C4-2B (cell line): ENCODE results near the gene SSBP2.

ENCODE experiments used
- H3K27ac ChIP-seq: fragments of 450-650 bp; 2 replicates; pipeline ENCODE4 v1.5.1; 2017
- CTCF ChIP-seq: fragments of 450-650 bp; conservative IDR thresholded peaks from 2 replicates; pipeline ENCODE4 v1.5.1; 2017; ENCODE audit warnings: mild to moderate bottlenecking
- ZFX ChIP-seq: fragments of 450-650 bp; IDR thresholded peaks from 2 replicates; pipeline ENCODE4 v1.6.1; 2017

Gene SSBP2

DNA sequence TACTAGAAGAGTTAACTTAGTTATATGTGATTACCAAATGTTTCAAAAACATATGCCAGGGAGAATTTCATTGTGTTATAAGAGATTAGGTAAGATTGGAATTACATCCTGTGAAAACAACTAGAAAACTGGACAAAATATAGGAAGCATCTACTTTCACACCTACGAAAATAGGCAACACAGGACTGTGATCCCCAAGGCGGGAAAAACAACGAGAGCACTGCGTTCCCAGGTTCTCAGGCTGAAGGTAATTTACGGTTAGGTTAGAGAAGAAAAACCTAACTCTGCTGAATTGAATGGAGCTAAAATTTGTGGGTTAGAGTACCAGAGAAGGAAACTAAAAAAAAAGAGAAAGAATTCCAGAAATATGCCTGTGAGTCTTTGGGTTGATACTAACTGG, 385.4 kb downstream of the SSBP2 start:
- TF ChIP-seq CTCF, result no peak
- no peak overlapping the region for H3K27ac ChIP-seq

GRCh38 chr5:81363093-81363871, 387.6 kb downstream of the SSBP2 start:
- H3K27ac ChIP-seq, result no peak overlapping the region
- TF ChIP-seq CTCF (no peak), ZFX (no peak)
